Activated CD4-positive, alpha-beta memory T cell treated with anti-CD3 and anti-CD28 coated beads, Interleukin-2, amount 10 ng/mL, durations not matched to agents 7 days and 5 days (primary cell): ENCODE data around the gene RFX5. TPM values are rescaled to one million over a fixed set of nuclear protein-coding genes. Genes with fewer than 3 reads are reported as not detected.
"Not testable (repeated sequence)": the region's sequence is repeated elsewhere in the genome, so short reads cannot be mapped to it uniquely, and the experiment has no call there.

Source experiments
- CTCF ChIA-PET: fragments of 350-600 bp; sonication (Branson Sonifier 250); formaldehyde crosslinking; loops from one replicate; lab custom pipeline; 2021; ENCODE audit warnings: antibody characterized with exemption, inconsistent platforms; lab: Charles Lee
- POLR2A ChIA-PET: fragments of 350-600 bp; sonication (Branson Sonifier 250); formaldehyde crosslinking; loops from one replicate; lab custom pipeline; 2021; ENCODE audit warnings: antibody characterized with exemption; lab: Charles Lee
- DNase-seq: peaks from one replicate; pipeline ENCODE4 v3.0.0-alpha.2; 2020
- H3K27ac Mint-ChIP-seq: one replicate; pipeline ENCODE4 v1.8.0; 2021; ENCODE audit warnings: mild to moderate bottlenecking, mixed read lengths
- H3K27me3 Mint-ChIP-seq: one replicate; pipeline ENCODE4 v1.8.0; 2021; ENCODE audit warnings: mixed read lengths
- H3K36me3 Mint-ChIP-seq: one replicate; pipeline ENCODE4 v1.8.0; 2021; ENCODE audit warnings: low read depth, mixed read lengths
- H3K4me1 Mint-ChIP-seq: one replicate; pipeline ENCODE4 v1.8.0; 2021; ENCODE audit warnings: mixed read lengths
- H3K4me3 Mint-ChIP-seq: one replicate; pipeline ENCODE4 v1.8.0; 2021; ENCODE audit warnings: mild to moderate bottlenecking, mixed read lengths
- H3K9me3 Mint-ChIP-seq: one replicate; pipeline ENCODE4 v1.8.0; 2021; ENCODE audit warnings: mixed read lengths
- total RNA-seq, 2 experiments: library from RNA; stranded (reverse); gene quantifications; one replicate each; pipeline ENCODE4 v1.2.3, GENCODE V29; 2021

The RFX5 gene
- total RNA-seq, 2 experiments from 2014 or later, result 96.2 to 99.3 TPM

DNA sequence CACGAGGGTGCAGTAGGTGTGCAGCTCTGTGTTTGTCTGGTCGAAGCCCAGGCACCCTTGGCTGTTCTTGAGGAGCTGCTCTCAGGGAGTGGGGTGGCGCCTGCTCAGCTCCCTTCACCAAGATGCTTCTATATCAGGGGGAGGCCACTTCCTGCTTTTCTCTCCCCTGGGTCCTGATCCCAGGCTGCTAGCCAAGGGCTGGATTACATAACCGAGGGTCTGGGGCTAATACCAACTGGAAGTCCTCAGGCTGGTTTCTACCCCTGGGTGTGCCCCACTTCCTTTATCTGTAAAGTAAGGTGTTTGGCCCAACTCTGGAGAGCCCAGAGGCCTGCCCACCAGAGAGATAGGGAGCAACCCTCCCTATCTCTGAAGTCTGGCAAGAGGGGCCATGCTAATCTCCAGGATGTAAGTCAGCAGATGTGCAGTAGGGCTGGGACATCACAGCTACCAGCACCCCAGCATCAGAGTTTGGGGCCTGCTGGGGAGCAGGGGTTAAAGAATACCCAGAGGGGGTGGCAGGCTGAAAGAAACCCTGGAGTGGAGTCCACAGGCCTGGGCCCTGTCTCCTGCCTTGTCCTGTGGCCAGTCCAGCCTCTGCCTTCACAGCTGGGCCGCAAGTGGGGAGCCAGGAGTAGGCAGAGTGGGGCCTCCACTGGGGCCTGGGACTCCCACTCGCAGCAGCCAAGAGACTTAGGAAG, 23.3 kb upstream of the RFX5 start:
- CTCF ChIA-PET, result no interaction called here
- H3K27ac Mint-ChIP-seq, result no peak overlapping the region
- no peaks in the 10 kb centered on the region for H3K36me3 Mint-ChIP-seq

DNA sequence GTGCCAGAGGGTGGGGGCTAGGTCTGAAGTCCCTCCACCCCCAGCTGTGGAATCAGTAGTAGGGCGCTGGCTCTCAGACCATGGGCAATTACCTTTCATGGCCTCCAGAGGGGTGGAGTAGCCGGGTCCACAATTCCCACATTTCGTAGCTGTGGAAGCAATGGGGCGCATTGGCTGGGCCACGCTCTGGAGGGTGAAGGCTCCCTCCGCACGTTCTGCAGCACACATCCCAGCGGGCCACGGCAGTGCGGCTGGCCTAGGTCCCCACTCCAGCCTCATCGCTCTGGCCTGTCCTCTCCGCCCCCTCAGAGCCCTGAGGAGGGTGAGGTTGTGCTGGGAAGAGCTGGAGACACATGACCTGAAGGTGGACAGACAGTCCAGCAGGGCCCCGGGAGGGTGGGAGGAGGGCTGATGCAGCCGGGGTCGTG, 22.6 kb upstream of the RFX5 start:
- Mint-ChIP-seq H3K4me1 (no peaks in the 10 kb centered on the region), H3K4me3 (no peak overlapping the region), H3K27me3 (no peaks in the 10 kb centered on the region), H3K27ac (no peak overlapping the region), H3K9me3 (no peaks in the 10 kb centered on the region), H3K36me3 (no peaks in the 10 kb centered on the region)
- ChIA-PET CTCF (no interaction called here), POLR2A (no interaction called here)
- no peak for DNase-seq

More for the DNA sequence above, 23.3 kb upstream of the RFX5 start:
- POLR2A ChIA-PET, result no interaction called here
- Mint-ChIP-seq H3K27me3 (no peaks in the 10 kb centered on the region), H3K4me1 (no peaks in the 10 kb centered on the region), H3K4me3 (no peak overlapping the region), H3K9me3 (no peaks in the 10 kb centered on the region)
- no peak for DNase-seq

DNA sequence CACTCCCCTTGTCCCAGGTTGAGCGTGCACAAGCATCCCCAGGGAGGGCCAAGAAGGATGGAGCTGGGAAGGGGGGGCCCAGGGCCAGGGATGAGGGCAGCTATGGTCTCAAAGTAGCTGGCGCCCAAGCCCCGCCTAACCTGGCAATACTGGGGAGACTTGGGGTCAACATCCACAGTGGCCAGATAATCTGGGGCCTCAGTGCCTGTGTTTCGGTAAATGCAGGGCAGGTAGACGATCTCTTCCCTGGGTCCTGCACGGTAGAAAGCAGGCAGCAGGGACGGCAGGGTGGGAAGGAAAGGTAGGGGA, 22.2 kb upstream of the RFX5 start:
- CTCF ChIA-PET, result no interaction called here
- POLR2A ChIA-PET, result no interaction called here
- no peak overlapping the region for H3K27ac Mint-ChIP-seq
- H3K4me1 Mint-ChIP-seq, result no peaks in the 10 kb centered on the region
- H3K9me3 Mint-ChIP-seq, result no peaks in the 10 kb centered on the region
- no peak overlapping the region for H3K4me3 Mint-ChIP-seq
- no peak for DNase-seq
- H3K27me3 Mint-ChIP-seq, result no peaks in the 10 kb centered on the region
- H3K36me3 Mint-ChIP-seq, result no peaks in the 10 kb centered on the region

DNA sequence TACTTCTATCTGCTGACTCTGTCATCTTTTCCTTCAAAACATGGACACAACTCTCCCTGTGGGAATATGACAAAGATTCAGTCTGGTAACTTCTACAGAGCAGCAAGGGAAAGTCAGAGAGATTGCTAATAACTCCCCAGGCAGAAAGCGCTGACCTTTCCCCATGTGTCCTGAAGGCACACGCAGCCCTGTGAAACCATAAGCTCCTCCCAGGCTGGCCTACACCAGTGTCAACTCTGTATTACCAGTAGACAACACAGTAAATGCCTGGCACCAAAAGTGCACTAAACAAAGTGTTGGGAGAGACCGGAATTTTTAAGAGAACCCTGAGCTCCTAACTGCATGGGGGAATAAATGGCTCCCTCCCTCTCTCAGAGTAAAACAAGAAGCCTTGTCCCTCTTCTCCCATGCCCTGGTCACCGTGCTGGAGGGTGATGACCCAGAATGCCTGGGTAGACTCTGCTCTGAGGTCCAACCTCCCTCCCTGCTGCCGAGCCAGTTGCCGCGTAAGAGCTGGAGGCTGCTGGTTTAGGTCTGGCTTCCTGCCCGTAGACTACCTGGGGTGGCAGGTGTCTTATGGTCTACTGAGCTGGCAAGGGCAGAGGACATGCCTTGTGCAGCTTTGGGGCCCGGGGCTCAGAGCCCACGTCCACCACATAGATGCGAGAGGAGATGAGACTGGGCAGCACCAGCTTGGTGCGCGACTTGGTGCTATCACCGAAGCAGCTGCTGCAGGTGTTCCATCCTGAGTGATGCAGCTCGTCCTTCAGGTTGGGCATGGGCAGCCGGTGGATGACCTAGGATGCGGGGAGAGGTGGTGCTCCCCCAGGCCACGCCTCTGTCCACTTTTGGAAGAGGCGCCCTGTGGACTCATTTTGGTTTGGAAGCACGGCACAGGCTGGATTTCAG, 21.6 kb upstream of the RFX5 start:
- H3K4me1 Mint-ChIP-seq, result no peaks in the 10 kb centered on the region
- ChIA-PET POLR2A (no interaction called here), CTCF (interaction anchor here (0.7 to 0.9 kb wide), 2 partner anchors 28 to 68 kb away, joined by 3 read pairs; no protein-coding TSS in a partner anchor)
- H3K36me3 Mint-ChIP-seq, result no peaks in the 10 kb centered on the region
- peaks cover 2% of the 10 kb centered on the region for H3K9me3 Mint-ChIP-seq
- DNase-seq, result no peak
- no peak overlapping the region for H3K27ac Mint-ChIP-seq
- H3K4me3 Mint-ChIP-seq, result no peak overlapping the region
- no peaks in the 10 kb centered on the region for H3K27me3 Mint-ChIP-seq

DNA sequence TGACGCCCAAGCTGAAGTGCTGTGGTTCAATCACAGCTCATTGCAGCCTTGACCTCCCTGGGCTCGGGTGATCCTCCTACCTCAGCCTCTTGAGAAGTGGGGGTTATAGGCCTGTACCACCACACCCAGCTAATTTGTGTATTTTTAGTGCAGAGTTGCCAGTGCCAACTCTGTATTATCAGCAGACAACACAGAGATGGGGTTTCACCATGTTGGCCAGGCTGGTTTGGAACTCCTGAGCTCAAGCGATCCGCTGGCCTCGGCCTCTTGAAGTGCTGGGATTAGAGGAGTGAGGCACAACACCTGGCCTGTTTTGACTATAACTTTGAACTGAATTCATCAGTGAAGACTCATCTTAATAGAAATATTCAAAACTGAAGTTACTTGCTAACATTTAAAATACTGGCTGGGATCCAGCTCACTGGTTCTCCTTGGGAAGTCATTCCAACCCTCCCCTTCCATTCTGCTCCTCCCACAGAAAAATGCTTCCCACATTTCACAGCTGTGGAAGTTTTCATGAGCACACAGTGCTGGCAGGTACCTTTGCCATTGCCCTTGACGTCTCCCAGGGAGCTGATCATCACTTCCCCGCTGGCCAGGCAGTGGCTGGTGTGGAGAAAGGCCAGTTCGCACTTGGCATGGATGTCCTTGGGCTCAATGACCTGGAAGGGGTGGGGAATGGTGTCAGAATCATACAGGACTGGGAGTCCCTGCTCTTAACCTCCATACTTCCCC, 20.8 kb upstream of the RFX5 start:
- ChIA-PET POLR2A (no interaction called here), CTCF (interaction anchor here (0.6 to 0.9 kb wide), 2 partner anchors 67 to 268 kb away, joined by 3 to 6 read pairs; no protein-coding TSS in a partner anchor)
- no peak overlapping the region for H3K4me3 Mint-ChIP-seq
- H3K27me3 Mint-ChIP-seq, result no peaks in the 10 kb centered on the region
- no peak for DNase-seq
- no peaks in the 10 kb centered on the region for H3K36me3 Mint-ChIP-seq
- peaks cover 9% of the 10 kb centered on the region for H3K9me3 Mint-ChIP-seq
- H3K4me1 Mint-ChIP-seq, result no peaks in the 10 kb centered on the region
- H3K27ac Mint-ChIP-seq, result no peak overlapping the region

DNA sequence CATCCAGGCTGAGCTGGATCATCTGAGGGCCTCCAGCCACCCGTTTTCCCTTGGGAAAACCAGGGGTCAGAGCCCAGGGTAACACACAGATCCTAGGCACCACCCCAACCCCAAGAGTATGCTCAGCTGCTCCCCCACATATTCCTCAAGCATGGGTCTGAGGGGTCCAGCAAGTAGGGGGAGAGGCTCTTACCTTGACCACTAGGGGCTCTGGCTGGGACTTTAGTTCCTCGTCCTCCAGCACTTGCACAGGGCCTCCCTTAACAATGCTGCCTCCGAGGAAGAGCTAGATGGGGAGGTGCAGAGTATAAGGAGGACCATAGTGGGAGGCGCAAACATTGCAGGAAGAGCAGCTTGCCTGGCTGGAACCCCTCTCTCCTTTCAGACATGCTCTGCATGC, 17.9 kb upstream of the RFX5 start:
- no peaks in the 10 kb centered on the region for H3K4me1 Mint-ChIP-seq
- ChIA-PET CTCF (interaction anchor here (0.6 kb wide), 1 partner anchor 63 kb away, joined by 4 read pairs; no protein-coding TSS in a partner anchor), POLR2A (interaction anchor here (1.1 to 1.3 kb wide), 2 partner anchors 11 to 17 kb away, joined by 3 read pairs; partner anchors contain the start of gene RFX5)
- H3K36me3 Mint-ChIP-seq, result peaks cover 5% of the 10 kb centered on the region
- no peaks in the 10 kb centered on the region for H3K27me3 Mint-ChIP-seq
- H3K4me3 Mint-ChIP-seq, result no peak overlapping the region
- H3K9me3 Mint-ChIP-seq, result peaks cover 24% of the 10 kb centered on the region
- no peak for DNase-seq
- no peak overlapping the region for H3K27ac Mint-ChIP-seq

DNA sequence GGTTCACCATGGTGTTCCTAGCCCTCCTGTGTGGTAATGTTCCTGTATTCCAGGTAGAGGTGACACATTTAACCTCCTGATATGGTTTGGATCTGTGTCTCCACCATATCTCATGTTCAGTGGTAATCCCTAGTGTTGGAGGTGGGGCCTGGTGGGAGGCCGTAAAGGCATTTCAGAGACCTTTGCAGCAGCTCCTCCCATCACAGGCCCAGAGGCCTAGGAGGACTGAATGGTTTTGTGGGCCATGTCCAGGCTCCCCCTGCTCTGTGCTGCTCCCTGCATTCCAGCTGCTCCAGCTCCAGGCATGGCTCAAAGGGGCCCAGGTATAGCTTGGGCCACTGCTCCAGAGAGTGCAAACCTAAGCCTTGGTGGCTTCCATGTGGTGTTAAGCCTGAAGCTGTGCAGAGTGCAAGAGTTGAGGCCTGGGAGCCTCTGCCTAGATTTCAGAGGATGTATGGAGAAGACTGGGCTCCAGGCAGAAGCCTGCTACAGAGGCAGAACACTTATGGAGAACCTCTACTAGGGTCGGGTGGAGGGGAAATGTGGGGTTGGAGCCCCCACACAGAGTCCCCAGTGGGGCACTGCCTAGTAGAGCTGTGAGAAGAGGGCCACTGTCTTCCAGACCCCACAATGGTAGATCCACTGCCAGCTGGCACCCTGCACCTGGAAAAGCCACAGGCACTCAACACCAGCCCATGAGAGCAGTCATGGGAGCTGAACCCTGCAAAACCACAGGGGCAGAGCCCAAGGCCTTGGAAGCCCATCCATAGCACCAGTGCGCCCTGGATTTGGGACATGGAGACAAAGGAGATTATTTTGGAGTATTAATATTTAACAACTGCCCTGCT, 15.5 kb upstream of the RFX5 start:
- no peak overlapping the region for H3K27ac Mint-ChIP-seq
- POLR2A ChIA-PET, result no interaction called here
- no peaks in the 10 kb centered on the region for H3K27me3 Mint-ChIP-seq
- H3K36me3 Mint-ChIP-seq, result peaks cover 5% of the 10 kb centered on the region
- no peak for DNase-seq
- CTCF ChIA-PET, result no interaction called here
- H3K9me3 Mint-ChIP-seq, result peaks cover 24% of the 10 kb centered on the region
- no peaks in the 10 kb centered on the region for H3K4me1 Mint-ChIP-seq
- H3K4me3 Mint-ChIP-seq, result no peak overlapping the region

DNA sequence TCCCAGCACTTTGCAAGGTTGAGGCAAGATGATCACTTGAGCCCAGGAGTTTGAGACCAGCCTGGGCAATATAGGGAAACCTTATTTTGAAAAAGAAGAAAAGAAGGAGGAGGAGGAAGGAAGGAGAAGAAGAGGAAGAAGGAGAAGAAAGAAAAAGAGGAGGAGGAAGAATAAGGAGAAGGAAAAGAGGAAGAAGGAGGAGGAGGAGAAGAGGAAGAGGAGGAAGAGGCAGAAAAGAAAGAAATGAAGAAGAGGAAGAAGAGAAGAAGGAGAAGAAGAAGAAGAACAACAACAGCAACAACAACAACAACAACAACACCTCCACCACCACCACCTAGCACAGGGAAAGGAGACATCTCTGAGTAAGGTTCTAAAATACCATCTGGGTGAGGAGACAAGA, 14.8 kb upstream of the RFX5 start:
- H3K27ac Mint-ChIP-seq, result no peak overlapping the region
- H3K4me3 Mint-ChIP-seq, result no peak overlapping the region
- peaks cover 24% of the 10 kb centered on the region for H3K9me3 Mint-ChIP-seq
- ChIA-PET CTCF (no interaction called here), POLR2A (no interaction called here)
- DNase-seq, result no peak
- H3K27me3 Mint-ChIP-seq, result no peaks in the 10 kb centered on the region
- H3K36me3 Mint-ChIP-seq, result peaks cover 5% of the 10 kb centered on the region
- no peaks in the 10 kb centered on the region for H3K4me1 Mint-ChIP-seq

DNA sequence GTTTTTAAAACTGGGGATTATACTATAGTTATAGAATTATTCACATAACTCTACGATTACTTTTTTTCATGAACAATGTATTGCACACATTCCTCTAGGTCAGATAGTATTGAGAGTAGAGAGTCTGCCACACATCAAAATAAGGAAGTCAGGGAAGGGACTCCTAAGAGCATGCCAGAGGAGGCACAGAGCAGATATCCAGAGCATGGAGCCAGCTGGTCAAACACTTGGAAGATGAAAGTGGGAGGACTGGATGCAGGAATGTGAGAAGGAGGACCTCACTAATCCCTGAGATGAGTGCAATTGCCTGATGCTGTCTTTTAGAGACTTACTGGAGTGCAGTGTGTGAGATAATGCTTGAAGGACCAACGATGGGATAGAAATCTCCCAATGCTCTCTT, 9.6 kb upstream of the RFX5 start:
- POLR2A ChIA-PET, result interaction anchor here (0.7 to 1.2 kb wide), 2 partner anchors 9 to 14 kb away, joined by 3 to 5 read pairs; no protein-coding TSS in a partner anchor
- CTCF ChIA-PET, result interaction anchor here (0.6 to 1.7 kb wide), 2 partner anchors 16 to 23 kb away, joined by 3 to 4 read pairs; no protein-coding TSS in a partner anchor
- DNase-seq, result no peak
- Mint-ChIP-seq H3K4me1 (no peaks in the 10 kb centered on the region), H3K27ac (no peak overlapping the region), H3K27me3 (peaks cover 2% of the 10 kb centered on the region), H3K4me3 (no peak overlapping the region), H3K36me3 (peaks cover 8% of the 10 kb centered on the region), H3K9me3 (peaks cover 15% of the 10 kb centered on the region)

DNA sequence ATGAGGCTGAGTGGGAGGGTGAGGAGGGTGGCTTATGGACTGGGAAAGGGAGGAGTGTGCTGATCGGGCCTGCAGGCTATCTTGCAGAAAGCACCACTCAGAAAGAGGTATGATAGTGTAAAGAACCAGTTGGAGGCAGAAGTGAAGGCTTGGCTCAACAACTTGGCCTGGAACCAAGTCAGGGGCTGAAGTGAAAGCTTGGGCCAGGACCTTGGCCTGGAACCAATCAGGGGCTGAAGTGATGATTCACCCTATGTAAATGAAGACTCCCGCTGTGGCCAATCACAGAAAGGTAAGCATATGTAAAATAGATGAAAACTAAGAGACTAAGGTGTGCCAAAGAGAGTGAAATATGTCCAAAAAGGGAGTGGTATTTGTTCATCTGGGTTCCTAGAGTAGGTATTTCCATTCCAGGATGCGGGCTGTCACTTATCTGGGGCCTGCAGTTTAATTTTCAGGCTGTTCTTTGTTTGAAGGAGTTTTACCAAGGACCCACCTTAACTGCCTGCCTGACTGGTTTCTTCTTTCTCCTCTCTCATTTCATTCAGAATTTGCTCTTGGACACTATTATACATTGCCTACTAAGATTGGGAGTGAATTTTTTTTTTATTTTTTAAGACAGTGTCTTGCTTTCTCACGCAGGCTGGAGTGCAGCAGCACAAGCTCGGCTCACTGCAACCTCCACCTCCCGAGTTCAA, 5.1 kb upstream of the RFX5 start:
- ChIA-PET POLR2A (no interaction called here), CTCF (interaction anchor here (5.3 kb wide), 1 partner anchor 12 kb away, joined by 25 read pairs; no protein-coding TSS in a partner anchor)
- Mint-ChIP-seq H3K36me3 (peaks cover 9% of the 10 kb centered on the region), H3K27ac (no peak overlapping the region), H3K27me3 (peaks cover 2% of the 10 kb centered on the region), H3K9me3 (peaks cover 11% of the 10 kb centered on the region), H3K4me3 (no peak overlapping the region), H3K4me1 (peaks cover 10% of the 10 kb centered on the region)
- DNase-seq, result no peak

DNA sequence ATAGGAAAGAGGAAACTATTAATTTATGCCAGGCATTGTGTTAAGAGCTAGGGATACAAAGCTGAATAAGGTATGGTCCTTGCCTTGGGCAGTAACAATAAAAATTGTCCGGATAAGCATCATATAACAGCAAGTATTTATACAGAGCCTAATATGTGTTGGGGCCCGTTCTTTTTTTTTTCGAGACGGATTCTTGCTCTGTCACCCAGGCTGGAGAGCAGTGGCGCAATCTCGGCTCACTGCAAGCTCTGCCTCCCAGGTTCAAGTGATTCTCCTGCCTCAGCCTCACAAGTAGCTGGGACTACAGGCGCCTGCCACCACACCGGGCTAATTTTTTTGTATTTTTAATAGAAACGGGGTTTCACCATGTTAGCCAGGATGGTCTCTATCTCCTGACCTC, 3.3 kb upstream of the RFX5 start:
- not testable (repeated sequence) for DNase-seq, H3K4me3 Mint-ChIP-seq, H3K27ac Mint-ChIP-seq, H3K27me3 Mint-ChIP-seq
- Mint-ChIP-seq H3K4me1 (peaks cover 25% of the 10 kb centered on the region), H3K9me3 (peaks cover 11% of the 10 kb centered on the region), H3K36me3 (peaks cover 24% of the 10 kb centered on the region)
- ChIA-PET CTCF (interaction anchor here (1.3 to 5.3 kb wide), 2 partner anchors 10 to 49 kb away, joined by 3 to 25 read pairs; no protein-coding TSS in a partner anchor), POLR2A (interaction anchor here (2.0 kb wide), 1 partner anchor 50 kb away, joined by 7 read pairs; the partner anchor contains the start of gene PSMB4)
